D721Med (cell line): ENCODE data around the gene EXOSC3.
"Not testable (repeated sequence)": the region's sequence is repeated elsewhere in the genome, so short reads cannot be mapped to it uniquely, and the experiment has no call there.

ENCODE experiments used
- DNase-seq: peaks from one replicate; pipeline ENCODE4 v3.0.0; 2011; ENCODE audit warnings: low spot score; ENCODE audit not compliant: insufficient read length
- FAIRE-seq: peaks from 2 replicates; lab custom pipeline; 2011; peaks lifted over from hg19 to GRCh38; lab: Jason Lieb, UNC
- TF ChIP-seq, protein P1 (sequence below): IDR thresholded peaks from 2 replicates; pipeline ENCODE4 v1.5.1; 2012; ENCODE audit warnings: mild to moderate bottlenecking, control low read depth; ENCODE audit not compliant: insufficient read depth; ENCODE audit errors: missing control alignments

The EXOSC3 gene

DNA sequence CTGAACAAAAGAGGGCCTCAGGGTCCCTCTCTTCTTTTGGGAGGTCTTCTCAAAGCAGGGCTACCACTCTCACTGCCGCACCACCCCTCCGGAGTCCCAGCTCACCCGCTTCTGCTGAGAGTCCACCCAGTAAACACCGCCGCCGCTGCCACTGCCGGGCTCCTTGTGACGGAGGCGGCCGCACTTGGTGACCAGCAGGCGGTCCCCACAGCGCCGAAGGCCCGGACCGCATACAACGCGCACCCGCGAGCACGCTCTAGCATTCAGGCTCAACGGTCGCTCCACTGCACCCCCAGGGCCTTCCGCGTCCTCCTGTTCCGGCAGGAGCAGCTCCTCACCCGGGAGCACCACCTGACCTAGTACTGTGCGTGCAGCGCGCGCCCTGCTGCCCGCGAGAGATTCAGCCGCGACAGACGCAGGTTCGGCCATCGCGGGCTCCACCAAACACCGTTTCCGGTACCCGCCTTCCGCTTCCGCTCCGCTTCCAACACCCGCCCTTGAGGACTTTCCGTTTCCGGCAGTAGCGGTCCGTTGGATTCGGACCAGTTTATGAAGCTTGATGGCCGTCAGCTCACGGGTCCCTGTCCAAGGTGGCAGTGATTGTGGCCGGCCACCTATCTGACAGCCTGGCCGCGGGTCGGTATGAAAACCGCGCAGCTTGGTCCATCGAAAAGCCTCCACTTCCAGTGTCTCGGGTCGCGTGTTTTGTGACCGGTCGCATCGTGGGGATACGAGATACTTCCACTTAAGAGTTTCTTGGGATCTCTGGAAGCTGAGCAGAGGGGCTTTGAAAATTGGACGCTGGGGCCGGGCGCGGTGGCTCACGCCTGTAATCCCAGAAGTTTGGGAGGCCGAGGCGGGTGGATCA, at the start of gene EXOSC3:
TSS of gene EXOSC3 (minus strand) at position 449 of the 868 bp plus-strand sequence. CDS start at position 429, 20 bp downstream.
- DNase-seq, result peak; percentile 74
- FAIRE-seq, result no peak
- TF ChIP-seq, protein P1, sequence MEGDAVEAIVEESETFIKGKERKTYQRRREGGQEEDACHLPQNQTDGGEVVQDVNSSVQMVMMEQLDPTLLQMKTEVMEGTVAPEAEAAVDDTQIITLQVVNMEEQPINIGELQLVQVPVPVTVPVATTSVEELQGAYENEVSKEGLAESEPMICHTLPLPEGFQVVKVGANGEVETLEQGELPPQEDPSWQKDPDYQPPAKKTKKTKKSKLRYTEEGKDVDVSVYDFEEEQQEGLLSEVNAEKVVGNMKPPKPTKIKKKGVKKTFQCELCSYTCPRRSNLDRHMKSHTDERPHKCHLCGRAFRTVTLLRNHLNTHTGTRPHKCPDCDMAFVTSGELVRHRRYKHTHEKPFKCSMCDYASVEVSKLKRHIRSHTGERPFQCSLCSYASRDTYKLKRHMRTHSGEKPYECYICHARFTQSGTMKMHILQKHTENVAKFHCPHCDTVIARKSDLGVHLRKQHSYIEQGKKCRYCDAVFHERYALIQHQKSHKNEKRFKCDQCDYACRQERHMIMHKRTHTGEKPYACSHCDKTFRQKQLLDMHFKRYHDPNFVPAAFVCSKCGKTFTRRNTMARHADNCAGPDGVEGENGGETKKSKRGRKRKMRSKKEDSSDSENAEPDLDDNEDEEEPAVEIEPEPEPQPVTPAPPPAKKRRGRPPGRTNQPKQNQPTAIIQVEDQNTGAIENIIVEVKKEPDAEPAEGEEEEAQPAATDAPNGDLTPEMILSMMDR, result peak; percentile 17

DNA sequence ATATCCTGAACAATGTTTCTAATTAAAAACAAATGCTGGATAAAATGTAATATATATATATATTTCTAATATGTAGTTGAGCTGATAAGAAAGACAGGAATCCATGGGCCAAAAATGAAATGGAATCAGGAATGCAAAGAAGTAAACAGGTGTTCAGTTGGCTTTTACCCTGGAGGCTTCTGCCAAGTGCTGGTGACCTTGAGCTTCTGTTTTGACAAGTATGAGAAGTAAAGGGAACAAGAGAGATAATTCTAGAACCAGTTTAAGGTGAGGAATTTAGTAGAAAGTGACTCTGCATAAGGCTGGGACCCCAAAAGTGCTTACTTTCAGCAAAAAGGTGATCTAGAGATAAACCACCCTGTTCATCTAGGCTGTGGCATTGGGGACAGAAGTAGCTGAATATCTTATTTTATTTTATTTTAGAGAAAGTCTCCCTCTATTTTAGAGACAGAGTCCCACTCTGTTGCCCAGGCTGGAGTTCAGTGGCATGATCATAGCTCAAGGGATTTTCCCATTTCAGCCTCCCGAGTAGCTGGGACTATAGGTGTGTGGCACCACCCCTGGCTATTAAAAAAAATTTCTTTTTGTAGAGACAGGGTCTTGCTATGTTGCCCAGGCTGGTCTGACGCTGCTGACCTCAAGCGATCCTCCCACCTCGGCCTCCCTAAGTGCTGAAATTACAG, 42.8 kb upstream of the EXOSC3 start:
- DNase-seq (no peak), FAIRE-seq (no peak)
- TF ChIP-seq, protein P1, result no peak

DNA sequence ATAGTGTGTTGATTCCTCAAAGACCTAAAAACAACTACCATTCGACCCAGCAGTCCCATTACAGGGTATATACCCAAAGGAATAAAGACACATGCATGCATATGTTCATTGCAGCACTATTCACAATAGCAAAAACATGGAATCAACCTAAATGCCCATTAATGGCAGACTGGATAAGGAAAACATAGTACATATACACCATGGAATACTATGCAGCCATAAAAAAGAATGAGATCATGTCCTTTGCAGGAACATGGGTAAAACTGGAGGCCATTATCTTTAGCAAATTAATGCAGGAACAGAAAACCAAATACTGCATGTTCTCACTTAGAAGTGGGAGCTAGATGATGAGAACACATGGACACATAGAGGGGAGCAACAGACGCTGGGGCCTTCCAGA, 40.3 kb upstream of the EXOSC3 start:
- FAIRE-seq, DNase-seq: not testable (repeated sequence)

DNA sequence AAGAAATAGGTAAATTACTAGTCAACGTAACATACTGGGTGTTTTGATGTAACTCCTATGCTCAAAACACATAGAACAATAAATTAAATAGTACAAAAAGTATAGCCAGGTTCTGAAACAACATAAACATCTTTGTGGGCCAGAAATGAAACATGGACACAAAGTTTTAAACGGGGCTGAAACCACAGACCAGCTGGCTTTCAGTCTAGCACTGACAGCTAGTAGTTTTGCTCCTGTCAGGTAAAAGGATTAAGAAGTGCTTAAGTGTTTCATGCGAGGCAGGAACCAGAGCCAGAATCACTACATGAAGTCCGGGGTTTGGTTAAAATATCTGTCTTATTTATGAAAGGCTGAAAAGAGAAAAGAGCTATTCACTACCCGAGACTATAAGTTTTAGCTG, 35.3 kb upstream of the EXOSC3 start:
- TF ChIP-seq, protein P1, result no peak
- DNase-seq (no peak), FAIRE-seq (no peak)

DNA sequence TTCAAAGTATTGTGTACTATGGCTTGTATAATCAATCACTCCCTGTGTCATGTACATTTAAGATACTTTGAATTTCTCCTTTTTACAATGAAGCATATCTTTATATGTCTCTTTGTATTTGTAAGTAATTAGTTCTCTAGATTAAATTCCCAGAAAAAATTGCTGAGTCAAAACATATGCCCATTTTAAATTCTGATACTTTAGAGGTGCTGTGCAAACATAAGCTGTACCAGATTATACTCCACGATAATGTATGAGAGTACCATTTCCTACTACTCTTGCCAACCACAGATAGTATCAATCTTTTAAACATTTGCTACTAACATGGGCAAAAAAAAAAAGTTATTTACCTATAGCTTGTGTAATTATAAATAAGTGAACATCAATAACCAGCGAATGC, 34.0 kb upstream of the EXOSC3 start:
- no peak for FAIRE-seq

DNA sequence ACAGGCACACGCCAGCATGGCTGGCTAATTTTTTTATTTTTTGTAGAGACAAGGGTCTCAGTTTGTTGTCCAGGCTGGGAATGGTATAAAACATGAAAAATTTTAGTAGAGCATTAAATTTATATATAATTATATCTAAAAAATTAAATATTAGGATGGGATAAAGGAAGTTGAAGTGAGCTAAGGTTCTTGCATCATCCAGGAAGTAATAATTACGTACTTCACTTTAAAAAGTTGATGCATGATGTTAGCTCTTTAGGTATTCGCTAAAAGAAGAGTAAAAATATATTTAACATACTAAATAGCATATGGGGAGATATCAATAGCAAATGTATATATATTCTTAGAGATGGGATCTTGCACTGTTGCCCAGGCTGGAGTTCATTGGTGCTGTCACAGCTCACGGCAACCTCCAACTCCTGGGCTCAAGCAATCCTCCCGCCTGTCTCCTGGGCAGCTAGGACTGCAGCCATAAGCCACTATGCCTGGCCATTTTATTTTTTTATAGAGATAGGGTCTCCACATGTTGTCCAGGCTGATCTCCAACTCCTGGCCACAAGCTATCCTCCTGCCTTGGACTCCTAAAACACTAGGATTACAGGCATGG, 28.0 kb upstream of the EXOSC3 start:
- TF ChIP-seq, protein P1, result no peak
- FAIRE-seq, result no peak
- no peak for DNase-seq

More for the DNA sequence above, 34.0 kb upstream of the EXOSC3 start:
- TF ChIP-seq, protein P1, result no peak
- DNase-seq, result no peak

DNA sequence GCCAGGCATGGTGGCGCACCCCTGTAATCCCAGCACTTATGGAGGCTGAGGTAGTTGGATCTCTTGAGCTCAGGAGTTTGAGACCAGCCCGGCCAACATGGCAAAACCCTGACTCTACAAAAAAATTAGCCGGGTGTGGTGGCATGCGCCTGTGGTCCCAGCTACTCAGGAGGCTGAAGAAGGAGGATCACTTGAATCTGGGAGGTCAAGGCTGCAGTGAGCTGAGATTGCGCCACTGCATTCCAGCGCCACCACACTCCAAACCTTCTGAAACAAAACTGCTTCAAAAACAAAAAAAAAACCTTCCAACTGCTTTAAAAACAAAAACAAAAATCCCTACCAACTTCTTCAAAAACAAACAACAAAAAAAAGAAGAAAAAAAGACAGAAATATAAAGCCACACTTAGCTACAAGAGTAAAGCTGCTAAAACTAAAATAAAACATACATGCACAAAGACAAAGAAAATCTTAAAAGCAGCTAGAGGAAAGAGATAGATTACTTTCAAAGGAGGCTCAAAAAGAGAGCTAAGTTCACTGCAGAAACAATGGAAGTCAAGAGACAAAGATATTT, 27.1 kb upstream of the EXOSC3 start:
- TF ChIP-seq, protein P1, result no peak
- DNase-seq, result no peak
- no peak for FAIRE-seq

DNA sequence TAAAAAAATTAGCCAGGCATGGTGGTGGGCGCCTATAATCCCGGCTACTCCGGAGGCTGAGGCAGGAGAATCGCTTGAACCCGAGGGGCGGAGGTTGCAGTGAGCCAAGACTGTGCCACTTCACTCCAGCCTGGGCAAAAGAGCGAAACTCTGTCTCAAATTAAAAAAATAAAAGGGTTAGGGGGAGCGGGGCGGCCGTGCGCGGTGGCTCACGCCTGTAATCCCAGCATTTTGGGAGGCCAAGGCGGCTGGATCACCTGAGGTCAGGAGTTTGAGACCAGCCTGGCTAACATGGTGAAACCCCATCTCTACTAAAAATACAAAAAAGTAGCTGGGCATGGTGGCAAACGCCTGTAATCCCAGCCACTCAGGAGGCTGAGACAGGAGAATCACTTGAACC, 24.8 kb upstream of the EXOSC3 start:
- not testable (repeated sequence) for FAIRE-seq, DNase-seq
